22Rv1 (cell line): ENCODE results near the gene CFAP119.

ENCODE experiments used
- CTCF ChIP-seq: fragments of 450-650 bp; IDR thresholded peaks from 2 replicates; pipeline ENCODE4 v1.5.1; 2017; ENCODE audit warnings: mild to moderate bottlenecking
- ZFX ChIP-seq: fragments of 450-650 bp; IDR thresholded peaks from 2 replicates; pipeline ENCODE4 v1.6.1; 2017; ENCODE audit warnings: antibody characterized with exemption, borderline replicate concordance

- no peak for TF ChIP-seq CTCF
- TF ChIP-seq ZFX, result no peak
Observed at GRCh38 chr16:30731411-30731810, 30.5 kb downstream of the CFAP119 start.
